OCI-LY7 (cell line): ENCODE measurements around the gene TMEM184A. TPM values are rescaled to one million over a fixed set of nuclear protein-coding genes. Genes with fewer than 3 reads are reported as not detected.

ENCODE experiments used
- BruUV-seq: library from RNA; stranded (reverse); fragments of 400-500 nt; replicated peaks from 2 replicates; lab custom pipeline; 2021; lab: Mats Ljungman, UMichigan
- CTCF ChIA-PET: fragments of 300-600 bp; sonication (Branson Sonifier 250); formaldehyde crosslinking; loops from one replicate; lab custom pipeline; 2022; ENCODE audit warnings: antibody characterized with exemption; ENCODE audit not compliant: unreplicated experiment; lab: Charles Lee
- POLR2A ChIA-PET: fragments of 300-600 bp; sonication (Branson Sonifier 250); formaldehyde crosslinking; loops from one replicate; lab custom pipeline; 2022; ENCODE audit warnings: antibody characterized with exemption; lab: Charles Lee
- DNase-seq: peaks from one replicate; pipeline ENCODE4 v3.0.0-alpha.2; 2015; ENCODE audit warnings: low spot score
- H2AFZ ChIP-seq: fragments of 200-600 bp; sonication (generic), shearing (Covaris generic); 2 replicates; pipeline ENCODE4 v1.6.1; 2014; ENCODE audit warnings: mild to moderate bottlenecking, antibody characterized with exemption, low read length, moderate library complexity
- H3K27ac ChIP-seq: fragments of 200-600 bp; sonication (generic); 2 replicates; pipeline ENCODE4 v1.5.1; 2014; ENCODE audit warnings: mixed run types, low read depth, mild to moderate bottlenecking, moderate library complexity, low read length, inconsistent platforms; ENCODE audit not compliant: poor library complexity, severe bottlenecking
- H3K36me3 ChIP-seq: fragments of 200-600 bp; sonication (generic); 2 replicates; pipeline ENCODE4 v1.6.1; 2014; ENCODE audit warnings: mild to moderate bottlenecking, antibody characterized with exemption, low read length, moderate library complexity, mixed read lengths; ENCODE audit not compliant: insufficient read depth
- H3K4me1 ChIP-seq: fragments of 200-600 bp; sonication (generic); 2 replicates; pipeline ENCODE4 v1.5.1; 2014; ENCODE audit warnings: mild to moderate bottlenecking, low read length; ENCODE audit not compliant: insufficient read depth, poor library complexity, severe bottlenecking
- H3K4me2 ChIP-seq: fragments of 200-600 bp; sonication (generic); 2 replicates; pipeline ENCODE4 v1.6.1; 2014; ENCODE audit warnings: mild to moderate bottlenecking, low read length
- H3K4me3 ChIP-seq: fragments of 200-600 bp; sonication (generic); 2 replicates; pipeline ENCODE4 v1.5.1; 2014; ENCODE audit warnings: mild to moderate bottlenecking, low read depth, low read length; ENCODE audit not compliant: poor library complexity, severe bottlenecking
- H3K79me2 ChIP-seq: fragments of 200-600 bp; sonication (generic); 2 replicates; pipeline ENCODE4 v1.6.1; 2016; ENCODE audit warnings: low read depth, mild to moderate bottlenecking, low read length, moderate library complexity, mixed read lengths; ENCODE audit not compliant: insufficient read depth
- H3K9me2 ChIP-seq: fragments of 200-600 bp; sonication (generic); 2 replicates; pipeline ENCODE4 v1.6.1; 2016; ENCODE audit warnings: mild to moderate bottlenecking, low read length, mixed read lengths; ENCODE audit not compliant: insufficient read depth
- H3K9me3 ChIP-seq: fragments of 200-600 bp; sonication (generic); 2 replicates; pipeline ENCODE4 v1.6.1; 2014; ENCODE audit warnings: mild to moderate bottlenecking, mixed run types, low read length, mixed read lengths
- H4K20me1 ChIP-seq: fragments of 200-600 bp; sonication (generic); 2 replicates; pipeline ENCODE4 v1.6.1; 2014; ENCODE audit warnings: mild to moderate bottlenecking, antibody characterized with exemption, low read length, moderate library complexity, mixed read lengths; ENCODE audit not compliant: insufficient read depth
- CTCF ChIP-seq: fragments of 200-600 bp; sonication (generic); conservative IDR thresholded peaks from 2 replicates; pipeline ENCODE4 v1.5.1; 2014; ENCODE audit warnings: mild to moderate bottlenecking, antibody characterized with exemption, low read length, moderate library complexity, mixed read lengths
- EZH2phosphoT487 ChIP-seq: fragments of 200-600 bp; sonication (generic); IDR thresholded peaks from 2 replicates; pipeline ENCODE4 v1.6.1; 2018; ENCODE audit warnings: low read depth, borderline replicate concordance, mild to moderate bottlenecking, mixed run types, antibody characterized with exemption, low read length, moderate library complexity, mixed read lengths
- intact Hi-C: fragments of 100-400 bp; cut with micrococcal nuclease; formaldehyde crosslinking; loops from one replicate; pipeline ENCODE4 v1.10.0; 2022; ENCODE audit not compliant: unreplicated experiment
- total RNA-seq, 2 experiments: library from RNA; depleted of rRNA in 1 of 2; stranded (reverse); fragments of >200 nt in 1 of 2; shearing (Covaris generic) in 1 of 2; gene quantifications; 2 replicates each; pipeline ENCODE4 v1.2.3, GENCODE V29; 2014 to 2022

Gene TMEM184A
- total RNA-seq, 2 experiments from 2014 or later, result 0.19 TPM; not detected in 1

GRCh38 chr7:1494866-1495563 is 61.0 kb downstream of the TMEM184A start:
- peaks cover 82% of the 10 kb centered on the region for H3K36me3 ChIP-seq

GRCh38 chr7:1494447-1494846 is 61.6 kb downstream of the TMEM184A start:
- H3K36me3 ChIP-seq, result peaks cover 82% of the 10 kb centered on the region
- intact Hi-C loops, result no loop called here
- CTCF ChIA-PET, result no interaction called here

More at GRCh38 chr7:1494866-1495563, 61.0 kb downstream of the TMEM184A start:
- TF ChIP-seq EZH2phosphoT487 (no peak), CTCF (no peak)
- POLR2A ChIA-PET, result no interaction called here
- no peak for DNase-seq
- Histone ChIP-seq H3K4me3 (no peak overlapping the region), H3K27ac (no peak overlapping the region), H2AFZ (no peak overlapping the region), H4K20me1 (no peaks in the 10 kb centered on the region), H3K79me2 (no peaks in the 10 kb centered on the region), H3K4me1 (no peaks in the 10 kb centered on the region), H3K4me2 (no peak overlapping the region), H3K9me3 (no peaks in the 10 kb centered on the region), H3K9me2 (no peaks in the 10 kb centered on the region)
- intact Hi-C loops, result no loop called here
- no TSS peak for BruUV-seq
- CTCF ChIA-PET, result no interaction called here

More at GRCh38 chr7:1494447-1494846, 61.6 kb downstream of the TMEM184A start:
- DNase-seq, result no peak
- H3K9me3 ChIP-seq, result no peaks in the 10 kb centered on the region
- H4K20me1 ChIP-seq, result no peaks in the 10 kb centered on the region
- H3K9me2 ChIP-seq, result no peaks in the 10 kb centered on the region
- BruUV-seq, result no TSS peak
- H2AFZ ChIP-seq, result no peak overlapping the region
- no peak overlapping the region for H3K4me3 ChIP-seq
- TF ChIP-seq CTCF (no peak), EZH2phosphoT487 (no peak)
- POLR2A ChIA-PET, result no interaction called here
- no peaks in the 10 kb centered on the region for H3K4me1 ChIP-seq
- H3K27ac ChIP-seq, result no peak overlapping the region
- no peaks in the 10 kb centered on the region for H3K79me2 ChIP-seq
- no peak overlapping the region for H3K4me2 ChIP-seq
